HEK293T (cell line): ENCODE measurements around the gene ACTR8.

Experiments
- CTCF ChIA-PET: fragments of 350-600 bp; formaldehyde crosslinking; extraction: SDS; loops from one replicate; lab custom pipeline; 2021; ENCODE audit warnings: antibody characterized with exemption, inconsistent platforms; lab: Yijun Ruan, JAX
- POLR2A ChIA-PET: fragments of 350-600 bp; formaldehyde crosslinking; extraction: SDS; loops from one replicate; lab custom pipeline; 2020; ENCODE audit warnings: antibody characterized with exemption, inconsistent platforms; lab: Yijun Ruan, JAX
- DNase-seq: peaks from one replicate; pipeline ENCODE4 v3.0.0; 2012; ENCODE audit warnings: mixed read lengths; ENCODE audit errors: extremely low spot score
- ARNT ChIP-seq: fragments of 450-650 bp; IDR thresholded peaks from 2 replicates; pipeline ENCODE4 v1.6.1; 2017; ENCODE audit warnings: mild to moderate bottlenecking
- BHLHE40 ChIP-seq: fragments of 450-650 bp; IDR thresholded peaks from 2 replicates; pipeline ENCODE4 v1.6.1; 2016; ENCODE audit warnings: mild to moderate bottlenecking, moderate library complexity, borderline replicate concordance
- CTBP1 ChIP-seq: fragments of 450-650 bp; IDR thresholded peaks from 2 replicates; pipeline ENCODE4 v1.6.1; 2016; ENCODE audit warnings: borderline replicate concordance
- ELF4 ChIP-seq: fragments of 450-650 bp; IDR thresholded peaks from 2 replicates; pipeline ENCODE4 v1.6.1; 2017; ENCODE audit warnings: antibody characterized with exemption
- FOXA1 ChIP-seq: fragments of 450-650 bp; IDR thresholded peaks from 2 replicates; pipeline ENCODE4 v1.6.1; 2016; ENCODE audit warnings: mild to moderate bottlenecking
- FOXK2 ChIP-seq: fragments of 450-650 bp; IDR thresholded peaks from 2 replicates; pipeline ENCODE4 v1.6.1; 2016; ENCODE audit warnings: mild to moderate bottlenecking
- FOXM1 ChIP-seq: fragments of 450-650 bp; IDR thresholded peaks from 2 replicates; pipeline ENCODE4 v1.6.1; 2017; ENCODE audit warnings: mild to moderate bottlenecking, borderline replicate concordance
- HDGF ChIP-seq: fragments of 450-650 bp; IDR thresholded peaks from 2 replicates; pipeline ENCODE4 v1.6.1; 2017; ENCODE audit warnings: antibody characterized with exemption, borderline replicate concordance
- L3MBTL2 ChIP-seq: fragments of 450-650 bp; conservative IDR thresholded peaks from 2 replicates; pipeline ENCODE4 v1.6.1; 2016; ENCODE audit warnings: mild to moderate bottlenecking
- LEF1 ChIP-seq: fragments of 450-650 bp; IDR thresholded peaks from 2 replicates; pipeline ENCODE4 v1.6.1; 2017; ENCODE audit warnings: mild to moderate bottlenecking, borderline replicate concordance
- NFRKB ChIP-seq: fragments of 450-650 bp; IDR thresholded peaks from 2 replicates; pipeline ENCODE4 v1.6.1; 2016; ENCODE audit warnings: mild to moderate bottlenecking, moderate library complexity
- PKNOX1 ChIP-seq: fragments of 450-650 bp; IDR thresholded peaks from 2 replicates; pipeline ENCODE4 v1.6.1; 2016
- SP1 ChIP-seq: fragments of 450-650 bp; IDR thresholded peaks from 2 replicates; pipeline ENCODE4 v1.6.1; 2017
- SUZ12 ChIP-seq: fragments of 450-650 bp; IDR thresholded peaks from 2 replicates; pipeline ENCODE4 v1.6.1; 2016; ENCODE audit warnings: mild to moderate bottlenecking
- TARDBP ChIP-seq: fragments of 450-650 bp; IDR thresholded peaks from 2 replicates; pipeline ENCODE4 v1.6.1; 2016
- ZNF384 ChIP-seq: fragments of 450-650 bp; IDR thresholded peaks from 2 replicates; pipeline ENCODE4 v1.6.1; 2016

The ACTR8 gene

GRCh38 chr3:53858096-53858741, 23.7 kb downstream of the ACTR8 start:
- ChIA-PET POLR2A (no interaction called here), CTCF (no interaction called here)
- DNase-seq = no peak
- TF ChIP-seq L3MBTL2 (no peak), NFRKB (no peak), FOXA1 (no peak), PKNOX1 (no peak), SP1 (no peak), ELF4 (no peak)

GRCh38 chr3:53856964-53857363, 25.0 kb downstream of the ACTR8 start:
- TF ChIP-seq SP1 = no peak
- no peak for TF ChIP-seq ARNT
- no peak for TF ChIP-seq FOXM1
- no peak for TF ChIP-seq PKNOX1
- TF ChIP-seq L3MBTL2 = no peak
- no peak for TF ChIP-seq BHLHE40
- TF ChIP-seq FOXA1 = no peak
- TF ChIP-seq TARDBP = no peak
- no peak for TF ChIP-seq SUZ12
- no peak for TF ChIP-seq NFRKB
- TF ChIP-seq ZNF384 = no peak
- TF ChIP-seq HDGF = no peak
- TF ChIP-seq LEF1 = no peak
- ChIA-PET POLR2A (no interaction called here), CTCF (no interaction called here)
- DNase-seq = no peak

GRCh38 chr3:53850895-53851294, 31.1 kb downstream of the ACTR8 start:
- no peak for TF ChIP-seq BHLHE40
- no peak for TF ChIP-seq FOXK2
- TF ChIP-seq L3MBTL2 = no peak
- no peak for TF ChIP-seq SP1
- no peak for TF ChIP-seq LEF1
- no peak for TF ChIP-seq SUZ12
- TF ChIP-seq FOXM1 = no peak
- ChIA-PET CTCF (no interaction called here), POLR2A (no interaction called here)
- no peak for DNase-seq

GRCh38 chr3:53849916-53850315, 32.0 kb downstream of the ACTR8 start:
- TF ChIP-seq SUZ12 = no peak
- no peak for TF ChIP-seq BHLHE40
- TF ChIP-seq FOXA1 = no peak
- no peak for TF ChIP-seq TARDBP
- TF ChIP-seq HDGF = no peak
- no peak for TF ChIP-seq SP1
- no peak for TF ChIP-seq PKNOX1
- TF ChIP-seq CTBP1 = no peak
- TF ChIP-seq L3MBTL2 = no peak
- no peak for TF ChIP-seq ARNT
- TF ChIP-seq LEF1 = no peak
- no peak for TF ChIP-seq FOXK2
- TF ChIP-seq NFRKB = no peak
- TF ChIP-seq ZNF384 = no peak
- TF ChIP-seq ELF4 = no peak
- ChIA-PET CTCF (no interaction called here), POLR2A (no interaction called here)
- no peak for DNase-seq

GRCh38 chr3:53846851-53847155, 35.1 kb downstream of the ACTR8 start:
- POLR2A ChIA-PET = no interaction called here

GRCh38 chr3:53846134-53846850, 35.7 kb downstream of the ACTR8 start, which contains the start of the genes CHDH and IL17RB:
TSS of gene CHDH (minus strand) at chr3:53846419. CDS start at chr3:53824008, 22,411 bp downstream.
TSS of gene IL17RB (plus strand) at chr3:53846568. CDS start at chr3:53846589, 21 bp downstream.
- no peak for TF ChIP-seq TARDBP
- TF ChIP-seq FOXA1 = no peak
- peak; percentile 97 for TF ChIP-seq L3MBTL2
- no peak for TF ChIP-seq ZNF384
- peak; percentile 67; the same call in 1 of the 2 replicates for TF ChIP-seq FOXM1
- TF ChIP-seq SP1 = no peak
- no peak for TF ChIP-seq ARNT
- TF ChIP-seq PKNOX1 = no peak
- TF ChIP-seq CTBP1 = no peak
- TF ChIP-seq ELF4 = no peak
- TF ChIP-seq HDGF = no peak
- no peak for TF ChIP-seq FOXK2
- TF ChIP-seq NFRKB = no peak
- TF ChIP-seq BHLHE40 = no peak
- no peak for TF ChIP-seq SUZ12
- TF ChIP-seq LEF1 = peak; percentile 82
- ChIA-PET POLR2A (interaction anchor here (1.2 kb wide), 1 partner anchor 45 kb away, joined by 4 read pairs; the partner anchor contains the start of gene SELENOK), CTCF (no interaction called here)
- peak; percentile 81 for DNase-seq

More at GRCh38 chr3:53846851-53847155, 35.1 kb downstream of the ACTR8 start:
- CTCF ChIA-PET = no interaction called here
- 0 out of 2 replicates have a peak, but pooled peaks have one; percentile 7 for TF ChIP-seq L3MBTL2
- TF ChIP-seq SP1 = no peak
- no peak for DNase-seq
